GM19452 (cell line): Measurements from ENCODE around the gene G6PC2.
"Not testable (repeated sequence)": the region's sequence is repeated elsewhere in the genome, so short reads cannot be mapped to it uniquely, and the experiment has no call there.

ENCODE experiments used
- ATAC-seq: cut with Tn5 transposase; IDR thresholded peaks from one replicate; pipeline ENCODE4 v1.9.1; 2021; ENCODE audit not compliant: unreplicated experiment

G6PC2 gene

GRCh38 chr2:168901003-168901402 lies at the start of gene G6PC2:
TSS of gene G6PC2 (plus strand) at chr2:168901291. CDS start at chr2:168901332, 41 bp downstream.
- ATAC-seq: no peak

DNA sequence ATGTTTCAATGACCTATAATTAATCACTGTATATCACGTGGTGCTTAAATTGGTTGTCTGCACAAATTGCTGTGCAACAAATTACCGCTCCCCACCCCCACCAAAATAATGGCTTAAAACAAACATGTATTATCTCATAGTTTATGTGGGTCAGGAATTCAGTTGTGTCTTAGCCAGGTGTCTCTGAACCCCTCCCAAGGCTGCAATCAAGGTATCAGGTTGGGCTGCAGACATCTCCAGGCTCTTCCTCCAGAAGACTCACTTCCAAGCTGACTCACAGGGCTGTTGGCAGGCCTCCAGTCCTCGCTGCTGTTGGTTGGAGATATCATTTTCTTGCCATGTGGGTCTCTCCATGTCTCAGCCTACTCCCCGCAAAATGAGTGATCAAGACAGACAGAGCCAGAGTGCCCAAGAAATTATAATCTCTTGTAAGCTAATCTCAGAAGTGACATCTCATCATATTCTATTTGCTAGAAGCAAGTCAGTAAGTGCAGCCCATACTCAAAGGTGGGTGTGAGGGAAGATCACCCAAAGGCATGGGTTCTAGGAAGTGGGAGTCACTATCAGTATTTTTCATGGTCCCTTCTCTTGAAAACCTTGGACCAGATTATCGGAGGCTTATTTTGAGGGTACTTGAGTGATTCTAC lies 49.3 kb upstream of the G6PC2 start:
- ATAC-seq: no peak

DNA sequence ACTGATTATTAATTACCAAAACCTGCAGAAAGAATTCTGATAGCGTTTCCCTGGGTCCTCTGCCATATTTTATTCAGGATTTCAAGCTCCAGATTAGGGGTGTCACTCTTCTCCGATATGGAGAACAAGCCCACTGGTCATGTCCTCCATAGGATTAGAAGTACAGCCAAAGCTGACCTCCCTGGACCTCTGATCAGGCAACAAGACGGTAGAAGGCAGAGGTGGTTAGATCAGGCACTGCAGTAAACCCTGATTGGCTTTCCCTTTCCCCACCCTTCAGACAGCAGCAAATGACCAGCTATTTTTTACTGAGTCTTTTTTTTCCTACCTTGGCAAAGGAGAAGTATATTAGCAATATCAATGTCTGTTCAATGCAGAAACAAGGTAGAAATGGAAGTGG lies 48.6 kb upstream of the G6PC2 start:
- no peak for ATAC-seq

- no peak for ATAC-seq
These were observed 47.6 kb upstream of the G6PC2 start for GRCh38 chr2:168853471-168853870.

GRCh38 chr2:168854651-168855050 lies 46.4 kb upstream of the G6PC2 start:
- no peak for ATAC-seq

- no peak for ATAC-seq
These were observed 45.5 kb upstream of the G6PC2 start for GRCh38 chr2:168855601-168856000.

DNA sequence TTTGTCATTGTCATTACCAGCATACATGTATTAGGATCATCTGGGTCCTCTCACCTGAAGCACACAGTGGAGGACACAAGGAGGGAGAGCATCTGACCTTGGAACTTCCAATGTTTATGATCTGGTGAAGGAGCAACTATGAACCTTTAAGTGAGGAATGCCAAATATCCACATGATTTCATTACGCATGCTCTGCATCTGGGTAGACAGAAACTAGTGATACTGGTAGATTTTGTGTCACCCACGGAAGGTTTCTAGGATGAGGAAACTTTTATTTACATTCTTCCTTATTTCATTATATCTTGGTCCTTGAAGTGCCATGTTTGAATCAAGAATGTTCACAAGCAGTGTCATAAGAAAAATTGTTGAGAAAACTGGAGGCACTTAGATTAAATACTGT lies 42.9 kb upstream of the G6PC2 start:
- no peak for ATAC-seq

GRCh38 chr2:168867164-168867563 lies 33.9 kb upstream of the G6PC2 start:
- not testable (repeated sequence) for ATAC-seq

GRCh38 chr2:168870369-168870768 lies 30.7 kb upstream of the G6PC2 start:
- not testable (repeated sequence) for ATAC-seq

GRCh38 chr2:168870824-168871223 lies 30.3 kb upstream of the G6PC2 start:
- not testable (repeated sequence) for ATAC-seq

- no peak for ATAC-seq
These were observed 26.6 kb upstream of the G6PC2 start for GRCh38 chr2:168874368-168875054.

- not testable (repeated sequence) for ATAC-seq
These were observed 18.9 kb upstream of the G6PC2 start for GRCh38 chr2:168882163-168882562.

GRCh38 chr2:168884975-168885374 lies 16.1 kb upstream of the G6PC2 start:
- no peak for ATAC-seq

DNA sequence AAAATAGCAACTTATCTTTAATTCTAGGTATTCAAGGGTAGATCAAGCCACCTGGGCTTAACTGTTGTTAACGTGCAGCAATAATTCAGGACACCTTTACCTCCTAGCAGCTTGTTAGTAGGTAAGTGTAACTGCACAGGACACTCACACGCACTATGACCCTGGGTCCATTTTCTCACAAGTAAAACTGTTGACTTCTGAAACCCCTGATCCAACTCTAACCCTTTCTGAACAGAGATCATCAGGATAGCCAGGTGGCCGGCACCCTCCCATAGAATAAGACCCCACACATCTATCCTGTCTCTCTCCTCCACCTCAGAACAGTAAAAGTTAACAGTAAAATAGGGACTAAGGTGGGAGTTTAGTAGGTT lies 11.5 kb upstream of the G6PC2 start:
- no peak for ATAC-seq

DNA sequence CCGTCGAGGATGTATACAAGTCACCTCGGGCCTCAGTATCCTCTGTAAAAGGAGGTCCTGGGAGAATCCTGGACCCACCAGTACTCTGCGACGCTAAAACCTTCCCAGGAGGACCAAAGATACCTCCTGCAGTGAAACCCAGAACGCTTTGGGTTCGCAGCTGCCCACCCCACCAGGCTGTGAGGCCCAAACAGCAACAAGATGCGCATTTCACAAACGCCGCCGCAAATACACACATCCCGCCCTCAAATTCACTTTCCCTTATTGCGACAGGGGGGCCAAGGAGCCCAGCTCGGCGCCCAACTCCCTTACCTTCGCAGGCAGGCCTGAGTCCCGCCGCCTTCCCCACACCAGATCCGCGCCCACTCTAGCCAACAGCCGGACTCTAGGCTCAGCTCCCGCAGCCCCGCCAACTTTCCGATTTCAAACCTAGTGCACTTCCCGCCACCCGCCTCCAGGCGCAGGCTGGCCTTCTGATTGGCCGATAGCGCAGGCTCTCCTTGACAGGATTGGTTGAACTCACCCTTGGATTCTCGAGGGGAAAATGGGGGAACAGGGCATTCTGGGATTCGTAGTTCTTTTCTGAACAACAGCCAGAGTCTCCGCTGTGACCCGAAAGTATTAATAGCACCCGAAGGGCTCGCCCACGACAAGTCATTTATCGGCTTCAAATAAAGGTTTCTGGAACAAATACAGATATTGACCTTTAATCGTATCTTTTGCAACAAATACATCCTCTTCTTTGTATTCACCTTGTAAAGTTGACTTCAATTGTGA lies 10.9 kb upstream of the G6PC2 start, which contains the start of gene SPC25:
TSS of gene SPC25 (minus strand) at position 425 of the 777 bp plus-strand sequence. CDS start 911 bp downstream, outside the sequence.
- ATAC-seq: peak; percentile 100

DNA sequence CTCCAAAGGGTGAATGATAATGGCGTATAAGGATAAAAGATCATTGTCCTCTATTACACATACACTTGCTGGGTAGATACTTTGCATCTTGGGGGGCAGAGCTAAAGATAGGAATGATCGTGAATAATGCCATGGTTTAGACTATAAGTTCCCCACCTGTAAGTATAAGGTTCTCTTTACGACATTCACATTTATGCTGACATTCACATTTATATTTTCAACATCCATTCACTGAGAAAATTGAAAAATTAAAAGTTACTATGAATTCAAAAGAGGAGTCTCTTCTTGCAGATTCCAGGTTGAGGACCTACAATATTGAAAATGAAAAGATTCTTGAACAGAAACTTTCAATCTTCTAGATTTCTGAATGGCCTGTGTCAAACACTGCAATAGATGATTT lies 8.8 kb upstream of the G6PC2 start:
- no peak for ATAC-seq

DNA sequence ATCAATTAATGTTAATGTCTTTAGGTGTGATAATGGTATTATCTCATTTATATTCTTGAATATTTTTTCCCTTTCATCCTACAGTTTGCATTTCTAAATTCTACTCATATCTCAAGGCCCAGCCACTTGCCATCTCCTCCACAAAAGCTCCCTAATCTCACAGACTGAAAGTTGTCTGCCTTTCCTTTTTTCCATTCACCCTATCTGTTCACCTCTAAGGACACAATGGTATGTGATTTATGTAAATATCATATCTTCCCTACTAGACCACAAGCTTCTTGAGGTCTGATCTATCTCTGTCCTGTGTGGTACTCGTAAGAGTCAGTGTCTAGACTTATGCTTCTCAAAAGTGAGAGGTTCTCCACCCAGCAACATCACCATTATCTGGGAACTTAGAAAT lies 7.0 kb upstream of the G6PC2 start:
- ATAC-seq: no peak

GRCh38 chr2:168894720-168895119 lies 6.4 kb upstream of the G6PC2 start:
- ATAC-seq: no peak

GRCh38 chr2:168895771-168896170 lies 5.3 kb upstream of the G6PC2 start:
- no peak for ATAC-seq

GRCh38 chr2:168896783-168897182 lies 4.3 kb upstream of the G6PC2 start:
- ATAC-seq: no peak

DNA sequence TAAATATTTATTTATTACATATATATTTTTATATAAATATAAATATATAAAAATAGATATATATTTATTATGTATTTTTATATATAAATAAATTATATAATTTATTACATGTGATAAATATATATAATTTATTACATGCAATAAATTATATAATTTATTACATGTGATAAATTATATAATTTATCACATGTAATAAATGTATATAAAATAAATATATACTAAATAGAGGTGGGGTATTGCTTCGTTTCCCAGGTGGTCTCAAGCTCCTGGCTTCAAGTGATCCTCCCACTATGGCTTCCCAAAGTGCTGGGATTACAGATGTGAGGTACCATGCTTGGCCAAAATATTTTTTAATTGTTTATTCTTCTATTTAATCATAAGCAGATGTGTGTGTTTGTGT lies 3.6 kb upstream of the G6PC2 start:
- ATAC-seq: no peak

GRCh38 chr2:168903888-168904287 lies 2.8 kb downstream of the G6PC2 start:
- ATAC-seq: no peak
